ENCODE results near the gene MEOX1.

The MEOX1 gene

DNA sequence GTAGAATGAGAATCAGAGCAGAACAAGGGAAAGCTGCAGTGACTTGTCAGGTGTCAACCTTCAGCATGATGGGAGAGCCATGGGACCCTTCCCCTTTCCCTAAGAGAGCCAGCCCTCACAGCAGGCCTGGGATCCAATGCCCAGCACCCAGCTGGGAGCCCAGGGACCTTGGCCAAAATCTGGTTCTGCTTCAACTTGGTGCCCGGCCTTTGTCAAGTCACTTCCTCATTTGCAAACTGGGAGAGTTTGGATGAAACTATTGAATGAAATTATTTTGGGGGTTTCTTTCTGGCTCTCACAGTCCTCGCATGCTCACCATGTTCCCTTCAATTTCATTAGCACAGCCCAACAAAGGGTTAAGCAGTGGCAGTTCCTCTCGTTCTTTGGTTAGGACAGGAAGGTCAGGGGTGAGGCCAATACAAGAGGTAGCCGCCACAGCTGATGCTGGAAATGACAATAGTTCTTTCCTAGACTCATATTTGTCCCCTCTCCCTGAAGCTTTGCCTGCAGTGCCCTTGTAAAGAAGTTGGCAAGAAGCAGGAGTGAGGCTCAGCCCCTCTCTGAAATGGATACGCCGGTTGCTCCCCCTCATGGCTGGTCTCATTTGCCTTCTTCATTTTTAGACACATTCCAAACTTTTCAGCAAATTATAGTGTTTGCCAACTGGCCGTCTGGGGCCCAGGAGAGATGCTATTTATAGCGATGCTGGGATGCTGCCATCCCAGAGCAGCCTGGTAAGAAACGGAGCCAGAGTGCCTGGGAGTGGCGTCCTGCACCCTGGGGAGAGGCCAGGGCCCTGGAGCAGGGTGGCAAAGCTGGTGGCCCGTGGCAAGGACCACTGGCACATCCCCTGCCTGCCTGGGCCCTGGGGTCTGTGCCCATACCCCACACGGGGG lies 34.5 kb upstream of the MEOX1 start:
- Histone ChIP-seq H2AFZ (ENCODE audit: low read depth, low read length, severe bottlenecking) (no peak overlapping the region), H3K27me3 (ENCODE audit: low read length) (no peaks in the 10 kb centered on the region), H4K20me1 (ENCODE audit: low read depth, low read length) (no peaks in the 10 kb centered on the region), H3K27ac (ENCODE audit: low read depth, low read length) (no peak overlapping the region), H3K4me2 (ENCODE audit: low read depth, low read length, poor library complexity, severe bottlenecking) (no peak overlapping the region), H3K9me3 (ENCODE audit: insufficient read depth, low read length) (no peaks in the 10 kb centered on the region), H3F3A (ENCODE audit: insufficient read depth) (no peaks in the 10 kb centered on the region), H3K9me2 (replicated peaks; ENCODE audit: insufficient read depth, low read length) (no peaks in the 10 kb centered on the region), H3K9ac (ENCODE audit: low read length) (no peak overlapping the region), H3K36me3 (ENCODE audit: low read length) (no peaks in the 10 kb centered on the region), H3K79me2 (ENCODE audit: insufficient read depth, low read length) (no peaks in the 10 kb centered on the region), H3K4me3 (ENCODE audit: insufficient read depth, low read length, poor library complexity, severe bottlenecking) (no peak overlapping the region)
- TF ChIP-seq, protein P1, sequence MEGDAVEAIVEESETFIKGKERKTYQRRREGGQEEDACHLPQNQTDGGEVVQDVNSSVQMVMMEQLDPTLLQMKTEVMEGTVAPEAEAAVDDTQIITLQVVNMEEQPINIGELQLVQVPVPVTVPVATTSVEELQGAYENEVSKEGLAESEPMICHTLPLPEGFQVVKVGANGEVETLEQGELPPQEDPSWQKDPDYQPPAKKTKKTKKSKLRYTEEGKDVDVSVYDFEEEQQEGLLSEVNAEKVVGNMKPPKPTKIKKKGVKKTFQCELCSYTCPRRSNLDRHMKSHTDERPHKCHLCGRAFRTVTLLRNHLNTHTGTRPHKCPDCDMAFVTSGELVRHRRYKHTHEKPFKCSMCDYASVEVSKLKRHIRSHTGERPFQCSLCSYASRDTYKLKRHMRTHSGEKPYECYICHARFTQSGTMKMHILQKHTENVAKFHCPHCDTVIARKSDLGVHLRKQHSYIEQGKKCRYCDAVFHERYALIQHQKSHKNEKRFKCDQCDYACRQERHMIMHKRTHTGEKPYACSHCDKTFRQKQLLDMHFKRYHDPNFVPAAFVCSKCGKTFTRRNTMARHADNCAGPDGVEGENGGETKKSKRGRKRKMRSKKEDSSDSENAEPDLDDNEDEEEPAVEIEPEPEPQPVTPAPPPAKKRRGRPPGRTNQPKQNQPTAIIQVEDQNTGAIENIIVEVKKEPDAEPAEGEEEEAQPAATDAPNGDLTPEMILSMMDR (IDR thresholded peaks at IDR 0.05; ENCODE audit: insufficient read depth, low read length, poor library complexity, severe bottlenecking) = no peak
- TF ChIP-seq EZH2phosphoT487 (conservative IDR thresholded peaks at IDR 0.05; ENCODE audit: low read length) = no peak

DNA sequence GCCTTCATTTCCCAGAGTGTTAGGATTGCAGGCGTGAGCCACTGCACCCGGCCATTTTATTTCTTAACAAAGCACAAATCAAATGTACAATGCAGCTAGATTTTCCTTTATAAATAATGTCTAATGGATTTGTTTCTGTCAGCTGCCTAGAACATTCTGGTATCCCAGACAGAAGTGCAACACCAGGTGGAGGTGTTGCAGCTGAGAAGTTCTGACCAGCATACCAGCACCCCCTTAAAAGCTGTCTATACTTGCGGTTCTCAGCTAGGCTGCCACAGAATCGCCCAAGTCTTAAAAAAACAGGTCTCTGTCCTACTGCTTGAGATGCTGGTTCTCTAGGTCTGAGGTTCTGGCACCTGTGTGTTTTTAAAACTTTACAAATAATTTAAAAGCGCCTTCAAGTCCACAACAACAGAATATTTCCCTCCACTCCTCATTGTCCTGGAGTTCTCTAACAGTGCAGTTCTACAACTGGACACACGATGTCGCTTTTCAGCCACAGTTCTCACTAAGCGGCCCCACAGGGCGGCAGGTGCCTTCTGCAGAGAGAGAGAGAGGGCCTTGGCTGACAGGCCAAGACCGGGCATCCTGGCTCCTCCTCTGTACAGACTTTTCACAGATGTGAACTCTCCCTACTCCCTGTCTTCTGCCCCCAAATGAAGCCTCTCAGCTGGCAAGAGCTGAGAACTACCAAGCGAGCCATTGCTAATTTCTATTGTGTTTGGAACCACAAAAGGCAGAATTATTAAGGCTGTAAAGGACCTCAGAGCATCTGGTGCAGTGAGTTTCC lies 32.6 kb upstream of the MEOX1 start:
- Histone ChIP-seq H3F3A (ENCODE audit: insufficient read depth) (no peaks in the 10 kb centered on the region), H3K9me2 (replicated peaks; ENCODE audit: insufficient read depth, low read length) (no peaks in the 10 kb centered on the region), H3K27ac (ENCODE audit: low read depth, low read length) (no peak overlapping the region), H3K36me3 (ENCODE audit: low read length) (no peaks in the 10 kb centered on the region), H3K4me2 (ENCODE audit: low read depth, low read length, poor library complexity, severe bottlenecking) (no peak overlapping the region), H3K9me3 (ENCODE audit: insufficient read depth, low read length) (no peaks in the 10 kb centered on the region), H2AFZ (ENCODE audit: low read depth, low read length, severe bottlenecking) (no peak overlapping the region), H3K9ac (ENCODE audit: low read length) (no peak overlapping the region), H3K79me2 (ENCODE audit: insufficient read depth, low read length) (no peaks in the 10 kb centered on the region), H3K27me3 (ENCODE audit: low read length) (no peaks in the 10 kb centered on the region), H3K4me3 (ENCODE audit: insufficient read depth, low read length, poor library complexity, severe bottlenecking) (no peak overlapping the region), H4K20me1 (ENCODE audit: low read depth, low read length) (no peaks in the 10 kb centered on the region)
- TF ChIP-seq, protein P1 (IDR thresholded peaks at IDR 0.05; ENCODE audit: insufficient read depth, low read length, poor library complexity, severe bottlenecking) = peak; percentile 68
- TF ChIP-seq EZH2phosphoT487 (conservative IDR thresholded peaks at IDR 0.05; ENCODE audit: low read length) = no peak

DNA sequence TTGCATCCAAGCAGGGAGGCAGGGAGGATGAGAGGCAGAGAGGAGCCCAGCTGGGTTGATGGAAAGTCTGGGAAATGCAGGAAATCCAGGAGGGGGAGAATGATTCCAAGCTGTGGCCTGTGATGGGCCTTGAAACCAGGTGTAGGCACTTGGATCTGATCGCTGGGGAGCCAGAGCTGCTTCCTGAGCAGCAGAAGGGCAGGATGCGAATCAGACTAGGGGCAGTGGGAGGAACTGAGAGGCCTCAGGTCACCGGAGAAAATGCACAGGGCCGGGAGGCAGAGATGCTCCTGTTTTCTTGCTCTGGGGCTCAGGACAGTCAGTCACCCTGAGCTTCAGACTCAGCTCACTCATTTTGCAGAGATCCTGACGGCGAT lies 29.6 kb upstream of the MEOX1 start:
- H3K27ac ChIP-seq (ENCODE audit: low read depth, low read length) = no peak overlapping the region
- no peaks in the 10 kb centered on the region for H3K36me3 ChIP-seq (ENCODE audit: low read length)
- no peak overlapping the region for H3K4me2 ChIP-seq (ENCODE audit: low read depth, low read length, poor library complexity, severe bottlenecking)
- H3F3A ChIP-seq (ENCODE audit: insufficient read depth) = no peaks in the 10 kb centered on the region
- no peak overlapping the region for H2AFZ ChIP-seq (ENCODE audit: low read depth, low read length, severe bottlenecking)
- TF ChIP-seq, protein P1 (IDR thresholded peaks at IDR 0.05; ENCODE audit: insufficient read depth, low read length, poor library complexity, severe bottlenecking) = no peak
- TF ChIP-seq EZH2phosphoT487 (conservative IDR thresholded peaks at IDR 0.05; ENCODE audit: low read length) = no peak
- no peak overlapping the region for H3K9ac ChIP-seq (ENCODE audit: low read length)
- no peaks in the 10 kb centered on the region for H3K9me2 ChIP-seq (replicated peaks; ENCODE audit: insufficient read depth, low read length)
- H4K20me1 ChIP-seq (ENCODE audit: low read depth, low read length) = no peaks in the 10 kb centered on the region
- no peaks in the 10 kb centered on the region for H3K79me2 ChIP-seq (ENCODE audit: insufficient read depth, low read length)
- H3K9me3 ChIP-seq (ENCODE audit: insufficient read depth, low read length) = no peaks in the 10 kb centered on the region
- no peak overlapping the region for H3K4me3 ChIP-seq (ENCODE audit: insufficient read depth, low read length, poor library complexity, severe bottlenecking)
- H3K27me3 ChIP-seq (ENCODE audit: low read length) = no peaks in the 10 kb centered on the region

Measured in SU-DHL-6 (cell line).